HG03139 (cell line): Measurements from ENCODE around the gene NRGN.

Experiments used
- ATAC-seq: cut with Tn5 transposase; IDR thresholded peaks from one replicate; pipeline ENCODE4 v1.9.1; 2021; ENCODE audit not compliant: unreplicated experiment

Gene NRGN

GRCh38 chr11:124779568-124779967, 39.8 kb downstream of the NRGN start:
- ATAC-seq, result no peak

DNA sequence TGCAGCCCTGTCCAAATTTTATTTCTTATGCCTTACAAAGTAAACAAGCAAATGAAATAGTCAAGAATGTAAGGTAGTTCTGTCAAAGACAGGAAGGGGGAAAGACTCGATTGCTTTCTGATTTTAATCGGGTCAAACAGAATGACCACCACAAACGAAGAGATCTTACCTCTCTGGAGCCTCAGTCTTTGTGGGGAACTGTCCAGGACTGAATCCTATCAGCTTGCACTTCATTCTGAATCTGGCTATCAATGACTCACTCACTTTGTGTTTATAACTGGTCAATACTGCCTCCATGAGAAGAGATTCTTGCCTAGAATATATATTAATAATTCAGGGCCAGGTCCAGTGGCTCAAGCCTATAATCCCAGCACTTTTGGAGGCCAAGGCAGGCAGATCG, 43.3 kb downstream of the NRGN start:
- no peak for ATAC-seq

- ATAC-seq, result no peak
Observed at GRCh38 chr11:124784051-124784450, 44.3 kb downstream of the NRGN start.

DNA sequence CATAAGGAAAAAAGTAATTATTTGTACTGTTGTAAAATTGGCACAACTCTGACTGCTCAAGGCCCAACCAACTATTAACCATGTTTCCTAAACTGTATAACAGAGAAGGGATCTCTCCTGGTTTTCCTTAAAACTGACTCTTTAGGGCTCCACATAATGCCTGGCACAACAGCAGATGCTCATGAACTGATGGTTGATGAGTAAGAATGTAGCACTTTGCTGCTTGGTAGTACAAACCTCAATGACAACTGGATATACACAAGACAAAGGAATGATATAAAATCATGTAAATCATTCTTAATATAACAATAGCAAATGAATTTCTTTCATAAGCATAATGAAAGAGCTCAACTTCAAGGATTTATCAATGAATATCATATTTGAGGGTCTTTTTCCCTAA, 48.8 kb downstream of the NRGN start:
- no peak for ATAC-seq

DNA sequence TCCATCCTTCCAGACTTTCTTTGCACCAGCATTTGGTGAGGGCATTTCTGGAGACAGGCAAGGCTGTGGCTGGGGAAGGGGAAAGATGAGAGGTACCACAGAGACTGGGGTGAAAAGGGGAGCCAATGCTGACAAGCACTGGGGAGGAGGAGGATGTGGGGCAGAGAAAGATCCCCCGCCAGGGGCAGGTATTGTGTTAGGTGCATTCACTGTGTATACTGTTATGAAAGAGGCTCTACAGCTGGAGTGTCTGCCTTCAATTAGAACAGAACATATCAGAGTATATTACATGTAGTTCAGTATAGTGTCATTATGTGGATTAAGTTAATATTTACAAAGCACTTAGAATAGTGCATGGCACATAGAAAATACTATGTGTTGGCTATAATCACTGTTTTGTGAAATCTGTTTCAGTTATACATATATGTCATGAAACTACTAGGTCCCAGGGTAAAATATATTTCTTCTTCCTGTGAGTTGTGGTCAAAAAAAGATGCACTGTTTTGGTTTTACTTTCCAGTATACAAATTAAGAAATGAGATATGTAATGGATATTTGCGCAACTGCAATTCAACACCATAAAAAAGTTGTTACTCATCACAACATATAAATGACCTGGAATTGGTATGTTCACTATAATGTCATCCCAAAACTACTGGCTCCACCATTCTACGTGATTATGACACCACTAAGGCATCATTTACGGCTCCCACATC, 52.0 kb downstream of the NRGN start:
- ATAC-seq, result peak; percentile 63

GRCh38 chr11:124793466-124794278, 53.9 kb downstream of the NRGN start:
- peak; percentile 42 for ATAC-seq

DNA sequence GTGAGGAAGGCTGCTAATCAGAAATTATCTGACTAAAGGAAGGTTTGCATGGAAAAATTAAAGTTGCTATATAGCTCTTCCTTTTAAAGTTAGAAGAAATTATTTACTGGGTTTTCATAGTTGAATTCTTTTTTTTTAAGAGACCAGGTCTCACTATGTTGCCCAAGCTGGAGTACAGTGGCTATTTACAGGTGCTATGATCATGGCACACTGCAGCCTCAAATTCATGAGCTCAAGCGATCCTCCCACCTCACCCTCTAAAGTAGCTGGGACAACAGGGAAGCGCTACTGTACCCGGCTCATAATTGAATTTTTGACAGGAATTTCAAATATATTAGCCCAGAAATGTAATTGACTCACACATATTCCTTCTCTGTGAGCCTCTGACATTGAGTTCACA, 56.6 kb downstream of the NRGN start:
- ATAC-seq, result no peak
